IMR-90 (cell line): ENCODE results near the gene OR11L1. TPM values are rescaled to one million over a fixed set of nuclear protein-coding genes. Genes with fewer than 3 reads are reported as not detected.

Experiments
- ATAC-seq: fragments of 200-7000 bp; cut with Tn5 transposase; 2 replicates; pipeline ENCODE4 v1.9.1; 2020; ENCODE audit warnings: low read depth, mild to moderate bottlenecking, moderate library complexity
- BruUV-seq: library from RNA; stranded (reverse); fragments of 400-500 nt; replicated peaks from 2 replicates; lab custom pipeline; 2021; lab: Mats Ljungman, UMichigan
- CTCF ChIA-PET: fragments of 300-600 bp; formaldehyde crosslinking; extraction: SDS; loops from one replicate; lab custom pipeline; 2021; ENCODE audit warnings: antibody characterized with exemption; lab: Yijun Ruan, JAX
- POLR2A ChIA-PET: fragments of 300-600 bp; sonication (Branson Sonifier 250); formaldehyde crosslinking; loops from one replicate; lab custom pipeline; 2022; ENCODE audit warnings: antibody characterized with exemption; ENCODE audit not compliant: unreplicated experiment; lab: Charles Lee
- DNase-seq: peaks from one replicate; pipeline ENCODE4 v3.0.0; 2013
- H2AFZ ChIP-seq: replicated peaks from 2 replicates; pipeline ENCODE3; 2013; ENCODE audit warnings: low read length, mild to moderate bottlenecking; ENCODE audit not compliant: poor library complexity
- H2AK5ac ChIP-seq: 2 replicates; pipeline ENCODE4 v1.6.1; 2013; ENCODE audit warnings: low read depth, low read length, inconsistent platforms
- H2AK9ac ChIP-seq: replicated peaks from 2 replicates; pipeline ENCODE3; 2013; ENCODE audit warnings: mild to moderate bottlenecking, low read depth, low read length, moderate library complexity; ENCODE audit not compliant: poor library complexity
- H2BK120ac ChIP-seq: 2 replicates; pipeline ENCODE4 v1.6.1; 2013; ENCODE audit warnings: low read depth, low read length, inconsistent platforms
- H2BK15ac ChIP-seq: 3 replicates; pipeline ENCODE4 v1.6.1; 2013; ENCODE audit warnings: low read depth, low read length, inconsistent platforms
- H2BK20ac ChIP-seq: 2 replicates; pipeline ENCODE4 v1.6.1; 2013; ENCODE audit warnings: low read depth, mild to moderate bottlenecking, inconsistent platforms, low read length, moderate library complexity
- H2BK5ac ChIP-seq: 2 replicates; pipeline ENCODE4 v1.6.1; 2013; ENCODE audit warnings: mild to moderate bottlenecking, low read depth, low read length, inconsistent platforms; ENCODE audit not compliant: poor library complexity, severe bottlenecking
- H3K14ac ChIP-seq: replicated peaks from 2 replicates; pipeline ENCODE4 v1.6.1; 2013; ENCODE audit warnings: low read depth, low read length, inconsistent platforms
- H3K18ac ChIP-seq: 2 replicates; pipeline ENCODE4 v1.6.1; 2013; ENCODE audit warnings: low read depth, low read length, control low read depth
- H3K23ac ChIP-seq: 2 replicates; pipeline ENCODE4 v1.6.1; 2013; ENCODE audit warnings: low read depth, low read length, inconsistent platforms
- H3K27ac ChIP-seq: 2 replicates; pipeline ENCODE4 v1.5.1; 2013; ENCODE audit warnings: mild to moderate bottlenecking, control low read depth, low read length; ENCODE audit not compliant: insufficient read depth
- H3K27me3 ChIP-seq: 2 replicates; pipeline ENCODE4 v1.6.1; 2013; ENCODE audit warnings: low read length; ENCODE audit not compliant: control insufficient read depth, insufficient read depth
- H3K36me3 ChIP-seq: 2 replicates; pipeline ENCODE4 v1.6.1; 2013; ENCODE audit warnings: low read length, mixed read lengths; ENCODE audit not compliant: control insufficient read depth, insufficient read depth
- H3K4ac ChIP-seq: 2 replicates; pipeline ENCODE4 v1.6.1; 2013; ENCODE audit warnings: low read depth, low read length, inconsistent platforms
- H3K4me1 ChIP-seq: 2 replicates; pipeline ENCODE4 v1.6.1; 2013; ENCODE audit warnings: low read length, mixed read lengths; ENCODE audit not compliant: control insufficient read depth, insufficient read depth
- H3K4me2 ChIP-seq: 2 replicates; pipeline ENCODE4 v1.6.1; 2013; ENCODE audit warnings: low read depth, mild to moderate bottlenecking, control low read depth, low read length, moderate library complexity
- H3K4me3 ChIP-seq: 2 replicates; pipeline ENCODE4 v1.5.1; 2013; ENCODE audit warnings: low read depth, mild to moderate bottlenecking, control low read depth, low read length, moderate library complexity; ENCODE audit not compliant: insufficient read depth
- H3K56ac ChIP-seq: 2 replicates; pipeline ENCODE4 v1.6.1; 2013; ENCODE audit warnings: low read length, inconsistent platforms; ENCODE audit not compliant: insufficient read depth; ENCODE audit errors: extremely low read depth
- H3K79me1 ChIP-seq, 2 experiments: 2 replicates each; pipeline ENCODE4 v1.6.1; 2013; ENCODE audit warnings: low read length in 2 of 2, inconsistent platforms in 1 of 2, low read depth in 1 of 2
- H3K9ac ChIP-seq: 2 replicates; pipeline ENCODE4 v1.6.1; 2013; ENCODE audit warnings: low read depth, low read length, control low read depth
- H3K9me1 ChIP-seq: 2 replicates; pipeline ENCODE4 v1.6.1; 2013; ENCODE audit warnings: low read length, inconsistent platforms; ENCODE audit not compliant: insufficient read depth
- H3K9me3 ChIP-seq: 2 replicates; pipeline ENCODE4 v1.6.1; 2013; ENCODE audit warnings: low read length; ENCODE audit not compliant: control insufficient read depth, insufficient read depth
- H4K20me1 ChIP-seq: 2 replicates; pipeline ENCODE4 v1.6.1; 2013; ENCODE audit warnings: low read length, inconsistent platforms; ENCODE audit not compliant: insufficient read depth
- H4K5ac ChIP-seq: 2 replicates; pipeline ENCODE4 v1.6.1; 2013; ENCODE audit warnings: mild to moderate bottlenecking, low read depth, low read length, control low read depth
- H4K8ac ChIP-seq, 2 experiments: 2 replicates each; pipeline ENCODE4 v1.6.1; 2013; ENCODE audit warnings: low read depth in 2 of 2, low read length in 2 of 2, control low read depth in 1 of 2, inconsistent platforms in 1 of 2
- H4K91ac ChIP-seq: 2 replicates; pipeline ENCODE4 v1.6.1; 2013; ENCODE audit warnings: low read depth, low read length, inconsistent platforms; ENCODE audit not compliant: insufficient read depth
- FOS ChIP-seq: fragments of 150-350 bp; IDR thresholded peaks from 2 replicates; pipeline ENCODE4 v1.6.1; 2016; ENCODE audit warnings: low read depth, low read length
- MXI1 ChIP-seq: IDR thresholded peaks from 2 replicates; pipeline ENCODE4 v1.6.1; 2012; ENCODE audit warnings: low read depth, mild to moderate bottlenecking, low read length, moderate library complexity, borderline replicate concordance
- WGBS, 2 experiments: methylation state at CpG; one replicate each; pipeline versions ENCODE4 v1.1.5 to v1.1.7; 2013; ENCODE audit warnings: missing lambda C conversion rate in 2 of 2; ENCODE audit not compliant: insufficient read length in 1 of 2; ENCODE audit errors: extremely low coverage in 2 of 2; 5-methylcytosine and 5-hydroxymethylcytosine counted together
- dilution Hi-C: fragments of 300-500 bp; cut with HindIII; formaldehyde crosslinking; loops from one replicate; pipeline ENCODE4 v1.14.3; 2018; ENCODE audit warnings: low sequenced_read_pairs; ENCODE audit not compliant: unreplicated experiment
- in situ Hi-C: fragments of 300-500 bp; cut with MboI; formaldehyde crosslinking; loops from 3 replicates; pipeline ENCODE4 v1.14.3; 2019; ENCODE audit warnings: low sequenced_read_pairs, inconsistent platforms, mixed read lengths
- intact Hi-C: fragments of 100-400 bp; cut with micrococcal nuclease; formaldehyde crosslinking; loops from 2 replicates; pipeline ENCODE4 v1.10.0; 2022
- polyA plus RNA-seq, 3 experiments: library from polyadenylated mRNA; depleted of rRNA; stranded (reverse); fragments of >200 nt; gene quantifications; 2 replicates each; pipeline ENCODE4 v1.2.3, GENCODE V29; 2012; ENCODE audit warnings: low replicate concordance in 1 of 3
- total RNA-seq: library from RNA; depleted of rRNA; stranded (reverse); fragments of >200 nt; gene quantifications from 2 replicates; pipeline ENCODE4 v1.2.3, GENCODE V29; 2012

Gene OR11L1
- total and polyA plus RNA-seq, 2 of the 4 experiments (the other 2 are of a cell fraction): not detected

DNA sequence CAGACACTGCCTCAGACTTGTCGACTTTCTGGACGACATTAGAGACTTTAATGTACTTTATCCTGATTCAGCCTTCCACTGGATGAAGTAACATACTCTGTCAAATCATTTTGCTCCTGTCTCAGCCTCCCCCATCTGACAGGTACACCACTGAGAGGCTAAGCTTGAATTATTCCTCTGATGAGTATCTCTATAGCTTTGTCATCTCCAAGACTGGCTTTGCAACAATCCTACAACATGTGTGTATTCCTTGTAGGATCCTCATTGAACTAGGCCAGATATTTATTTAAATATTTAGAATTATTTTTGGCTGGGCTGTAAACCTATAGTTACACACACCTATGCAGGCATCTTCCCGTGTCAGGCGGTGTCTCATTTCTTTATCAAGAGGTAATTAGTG lies 14.2 kb upstream of the OR11L1 start:
- no peak overlapping the region for H3K14ac ChIP-seq
- no peak overlapping the region for H3K23ac ChIP-seq
- peaks cover 28% of the 10 kb centered on the region for H3K9me3 ChIP-seq
- H3K4me2 ChIP-seq: no peak overlapping the region
- no peak overlapping the region for H3K18ac ChIP-seq
- WGBS, 2 experiments: 17% methylated on average over 2 of the region's 4 CpGs; no CpG with 5 or more reads in 1 of the 2 experiments
- no peak overlapping the region for H4K91ac ChIP-seq
- H2AK9ac ChIP-seq: no peak overlapping the region
- no peak for TF ChIP-seq MXI1
- TF ChIP-seq FOS: no peak
- no peaks in the 10 kb centered on the region for H3K27me3 ChIP-seq
- H2BK20ac ChIP-seq: no peak overlapping the region
- no peaks in the 10 kb centered on the region for H4K20me1 ChIP-seq
- intact Hi-C loops (no loop called here), dilution Hi-C loops (no loop called here), in situ Hi-C loops (no loop called here)
- H3K36me3 ChIP-seq: no peaks in the 10 kb centered on the region
- no peaks in the 10 kb centered on the region for H3K9me1 ChIP-seq
- DNase-seq (no peak), ATAC-seq (no peak)
- no peak overlapping the region for H3K9ac ChIP-seq
- no peak overlapping the region for H3K4ac ChIP-seq
- no peak overlapping the region for H3K27ac ChIP-seq
- H2BK15ac ChIP-seq: no peak overlapping the region
- no peak overlapping the region for H3K56ac ChIP-seq
- H2AFZ ChIP-seq: no peak overlapping the region
- ChIA-PET POLR2A (no interaction called here), CTCF (no interaction called here)
- BruUV-seq: no TSS peak
- no peak overlapping the region for H2BK120ac ChIP-seq
- H3K79me1 ChIP-seq: no peaks in the 10 kb centered on the region
- no peaks in the 10 kb centered on the region for H3K4me1 ChIP-seq
- H4K5ac ChIP-seq: no peak overlapping the region
- H3K4me3 ChIP-seq: no peak overlapping the region
- no peak overlapping the region for H2BK5ac ChIP-seq
- no peak overlapping the region for H4K8ac ChIP-seq
- no peak overlapping the region for H2AK5ac ChIP-seq
